Measurements from ENCODE around the gene APOC3. TPM values are rescaled to one million over a fixed set of nuclear protein-coding genes. Genes with fewer than 3 reads are reported as not detected.

The APOC3 gene
- total and polyA plus RNA-seq, 10 of the 15 experiments (the other 5 are each of a cell fraction or from before 2014, with no cell fraction given): 1.9 TPM; not detected in 9

GRCh38 chr11:116864531-116864930, 34.8 kb downstream of the APOC3 start (continued):
- TF ChIP-seq SIX5 (IDR thresholded peaks at IDR 0.05; ENCODE audit: low read depth, low read length, severe bottlenecking): no peak
- TF ChIP-seq MTA2 (IDR thresholded peaks at IDR 0.05; ENCODE audit: low read depth): no peak
- no peak for TF ChIP-seq HDGF (IDR thresholded peaks at IDR 0.05)
- TF ChIP-seq RELB (IDR thresholded peaks at IDR 0.05; ENCODE audit: low read depth): no peak
- no peak for TF ChIP-seq RB1 (IDR thresholded peaks at IDR 0.05; ENCODE audit: borderline replicate concordance)

- Histone ChIP-seq H2AFZ (ENCODE audit: control insufficient read depth, low read depth, low read length) (no peak overlapping the region), H3K27ac (ENCODE audit: control insufficient read depth, insufficient read depth) (no peak overlapping the region), H3K9ac (ENCODE audit: control insufficient read depth, insufficient read depth, low read length) (no peak overlapping the region), H4K20me1 (ENCODE audit: control insufficient read depth, insufficient read depth) (no peaks in the 10 kb centered on the region), H3K36me3 (ENCODE audit: control insufficient read depth in 2 of 2, insufficient read depth in 2 of 2, low read length in 1 of 2) (peaks cover 5 to 20% of the 10 kb centered on the region in 2 experiments), H3K4me3 (no peak overlapping the region), H3K4me1 (ENCODE audit: control insufficient read depth, insufficient read depth, low read length) (no peaks in the 10 kb centered on the region), H3K9me3 (replicated peaks; ENCODE audit: control insufficient read depth, insufficient read depth, low read length) (no peaks in the 10 kb centered on the region), H3K79me2 (ENCODE audit: control insufficient read depth, insufficient read depth, low read length) (no peaks in the 10 kb centered on the region), H3K27me3 (replicated peaks in 1 of 2; ENCODE audit: control insufficient read depth in 2 of 2, insufficient read depth in 2 of 2, low read length in 1 of 2) (no peaks in the 10 kb centered on the region), H3K4me2 (ENCODE audit: control insufficient read depth, insufficient read depth) (no peak overlapping the region)
- 67% methylated on average over 1 of the region's 1 CpG for WGBS (ENCODE audit: insufficient coverage, insufficient replicate concordance, low lambda C conversion rate, missing lambda C conversion rate)
- in situ Hi-C loops (cut with MboI): no loop called here
- DNase-seq (ENCODE audit: low read depth, low spot score) (no peak), ATAC-seq (no peak), FAIRE-seq (no peak)
- intact Hi-C loops (cut with micrococcal nuclease; ENCODE audit: unreplicated experiment): no loop called here
- ChIA-PET CTCF (interaction anchor here (1.4 kb wide), 1 partner anchor 240 kb away, joined by 5 read pairs; no protein-coding TSS in a partner anchor), POLR2A (interaction anchor here (2.0 kb wide), 1 partner anchor 12 kb away, joined by 7 read pairs; no protein-coding TSS in a partner anchor), RAD21 (ENCODE audit: unreplicated experiment) (interaction anchor here (1.2 kb wide), 1 partner anchor 240 kb away, joined by 3 read pairs; no protein-coding TSS in a partner anchor), SMC1A (ENCODE audit: uncharacterized antibody, unreplicated experiment) (interaction anchor here (1.3 to 2.4 kb wide), 2 partner anchors 9 to 14 kb away, joined by 3 to 7 read pairs; no protein-coding TSS in a partner anchor)
- TF ChIP-seq CHD2 (IDR thresholded peaks at IDR 0.05; ENCODE audit: borderline replicate concordance, low read depth, low read length) (no peak), USF2 (IDR thresholded peaks at IDR 0.05; ENCODE audit: borderline replicate concordance, low read depth, low read length) (no peak), BMI1 (IDR thresholded peaks at IDR 0.05; ENCODE audit: borderline replicate concordance) (no peak), USF1 (IDR thresholded peaks at IDR 0.05; ENCODE audit: borderline replicate concordance, extremely low read length, insufficient read depth, low read depth, low read length) (no peak), CEBPB (IDR thresholded peaks at IDR 0.05; ENCODE audit: borderline replicate concordance in 1 of 2, low read depth in 2 of 2, low read length in 2 of 2) (no peak), ZSCAN29 (IDR thresholded peaks at IDR 0.05) (no peak), CHD4 (IDR thresholded peaks at IDR 0.05) (no peak)
- BruUV-seq (replicated peaks): no TSS peak
Observed at GRCh38 chr11:116865696-116866095, 36.0 kb downstream of the APOC3 start.
